IMR-90 (cell line): Measurements from ENCODE around the gene ACP2. TPM values are rescaled to one million over a fixed set of nuclear protein-coding genes. Genes with fewer than 3 reads are reported as not detected.

Source experiments
- ATAC-seq: fragments of 200-7000 bp; cut with Tn5 transposase; 2 replicates; pipeline ENCODE4 v1.9.1; 2020; ENCODE audit warnings: low read depth, mild to moderate bottlenecking, moderate library complexity
- BruUV-seq: library from RNA; stranded (reverse); fragments of 400-500 nt; replicated peaks from 2 replicates; lab custom pipeline; 2021; lab: Mats Ljungman, UMichigan
- CTCF ChIA-PET: fragments of 300-600 bp; formaldehyde crosslinking; extraction: SDS; loops from one replicate; lab custom pipeline; 2021; ENCODE audit warnings: antibody characterized with exemption; lab: Yijun Ruan, JAX
- POLR2A ChIA-PET: fragments of 300-600 bp; sonication (Branson Sonifier 250); formaldehyde crosslinking; loops from one replicate; lab custom pipeline; 2022; ENCODE audit warnings: antibody characterized with exemption; ENCODE audit not compliant: unreplicated experiment; lab: Charles Lee
- DNase-seq: peaks from one replicate; pipeline ENCODE4 v3.0.0; 2013
- H2AFZ ChIP-seq: replicated peaks from 2 replicates; pipeline ENCODE3; 2013; ENCODE audit warnings: low read length, mild to moderate bottlenecking; ENCODE audit not compliant: poor library complexity
- H2AK5ac ChIP-seq: 2 replicates; pipeline ENCODE4 v1.6.1; 2013; ENCODE audit warnings: low read depth, low read length, inconsistent platforms
- H2AK9ac ChIP-seq: replicated peaks from 2 replicates; pipeline ENCODE3; 2013; ENCODE audit warnings: mild to moderate bottlenecking, low read depth, low read length, moderate library complexity; ENCODE audit not compliant: poor library complexity
- H2BK120ac ChIP-seq: 2 replicates; pipeline ENCODE4 v1.6.1; 2013; ENCODE audit warnings: low read depth, low read length, inconsistent platforms
- H2BK15ac ChIP-seq: 3 replicates; pipeline ENCODE4 v1.6.1; 2013; ENCODE audit warnings: low read depth, low read length, inconsistent platforms
- H2BK20ac ChIP-seq: 2 replicates; pipeline ENCODE4 v1.6.1; 2013; ENCODE audit warnings: low read depth, mild to moderate bottlenecking, inconsistent platforms, low read length, moderate library complexity
- H2BK5ac ChIP-seq: 2 replicates; pipeline ENCODE4 v1.6.1; 2013; ENCODE audit warnings: mild to moderate bottlenecking, low read depth, low read length, inconsistent platforms; ENCODE audit not compliant: poor library complexity, severe bottlenecking
- H3K14ac ChIP-seq: replicated peaks from 2 replicates; pipeline ENCODE4 v1.6.1; 2013; ENCODE audit warnings: low read depth, low read length, inconsistent platforms
- H3K18ac ChIP-seq: 2 replicates; pipeline ENCODE4 v1.6.1; 2013; ENCODE audit warnings: low read depth, low read length, control low read depth
- H3K23ac ChIP-seq: 2 replicates; pipeline ENCODE4 v1.6.1; 2013; ENCODE audit warnings: low read depth, low read length, inconsistent platforms
- H3K27ac ChIP-seq: 2 replicates; pipeline ENCODE4 v1.5.1; 2013; ENCODE audit warnings: mild to moderate bottlenecking, control low read depth, low read length; ENCODE audit not compliant: insufficient read depth
- H3K27me3 ChIP-seq: 2 replicates; pipeline ENCODE4 v1.6.1; 2013; ENCODE audit warnings: low read length; ENCODE audit not compliant: control insufficient read depth, insufficient read depth
- H3K36me3 ChIP-seq: 2 replicates; pipeline ENCODE4 v1.6.1; 2013; ENCODE audit warnings: low read length, mixed read lengths; ENCODE audit not compliant: control insufficient read depth, insufficient read depth
- H3K4ac ChIP-seq: 2 replicates; pipeline ENCODE4 v1.6.1; 2013; ENCODE audit warnings: low read depth, low read length, inconsistent platforms
- H3K4me1 ChIP-seq: 2 replicates; pipeline ENCODE4 v1.6.1; 2013; ENCODE audit warnings: low read length, mixed read lengths; ENCODE audit not compliant: control insufficient read depth, insufficient read depth
- H3K4me2 ChIP-seq: 2 replicates; pipeline ENCODE4 v1.6.1; 2013; ENCODE audit warnings: low read depth, mild to moderate bottlenecking, control low read depth, low read length, moderate library complexity
- H3K4me3 ChIP-seq: 2 replicates; pipeline ENCODE4 v1.5.1; 2013; ENCODE audit warnings: low read depth, mild to moderate bottlenecking, control low read depth, low read length, moderate library complexity; ENCODE audit not compliant: insufficient read depth
- H3K56ac ChIP-seq: 2 replicates; pipeline ENCODE4 v1.6.1; 2013; ENCODE audit warnings: low read length, inconsistent platforms; ENCODE audit not compliant: insufficient read depth; ENCODE audit errors: extremely low read depth
- H3K79me1 ChIP-seq, 2 experiments: 2 replicates each; pipeline ENCODE4 v1.6.1; 2013; ENCODE audit warnings: low read length in 2 of 2, inconsistent platforms in 1 of 2, low read depth in 1 of 2
- H3K9ac ChIP-seq: 2 replicates; pipeline ENCODE4 v1.6.1; 2013; ENCODE audit warnings: low read depth, low read length, control low read depth
- H3K9me1 ChIP-seq: 2 replicates; pipeline ENCODE4 v1.6.1; 2013; ENCODE audit warnings: low read length, inconsistent platforms; ENCODE audit not compliant: insufficient read depth
- H3K9me3 ChIP-seq: 2 replicates; pipeline ENCODE4 v1.6.1; 2013; ENCODE audit warnings: low read length; ENCODE audit not compliant: control insufficient read depth, insufficient read depth
- H4K20me1 ChIP-seq: 2 replicates; pipeline ENCODE4 v1.6.1; 2013; ENCODE audit warnings: low read length, inconsistent platforms; ENCODE audit not compliant: insufficient read depth
- H4K5ac ChIP-seq: 2 replicates; pipeline ENCODE4 v1.6.1; 2013; ENCODE audit warnings: mild to moderate bottlenecking, low read depth, low read length, control low read depth
- H4K8ac ChIP-seq, 2 experiments: 2 replicates each; pipeline ENCODE4 v1.6.1; 2013; ENCODE audit warnings: low read depth in 2 of 2, low read length in 2 of 2, control low read depth in 1 of 2, inconsistent platforms in 1 of 2
- H4K91ac ChIP-seq: 2 replicates; pipeline ENCODE4 v1.6.1; 2013; ENCODE audit warnings: low read depth, low read length, inconsistent platforms; ENCODE audit not compliant: insufficient read depth
- BHLHE40 ChIP-seq: fragments of 150-350 bp; IDR thresholded peaks from 2 replicates; pipeline ENCODE4 v1.6.1; 2016; ENCODE audit warnings: mild to moderate bottlenecking, low read depth, low read length
- CEBPB ChIP-seq: IDR thresholded peaks from 2 replicates; pipeline ENCODE4 v1.6.1; 2012; ENCODE audit warnings: low read depth, low read length, improper control_type of control experiment
- CHD1 ChIP-seq: IDR thresholded peaks from 2 replicates; pipeline ENCODE4 v1.6.1; 2012; ENCODE audit warnings: low read depth, low read length, improper control_type of control experiment
- FOS ChIP-seq: fragments of 150-350 bp; IDR thresholded peaks from 2 replicates; pipeline ENCODE4 v1.6.1; 2016; ENCODE audit warnings: low read depth, low read length
- MAFK ChIP-seq: IDR thresholded peaks from 2 replicates; pipeline ENCODE4 v1.6.1; 2012; ENCODE audit warnings: low read depth, low read length, improper control_type of control experiment
- MAZ ChIP-seq: IDR thresholded peaks from 2 replicates; pipeline ENCODE4 v1.6.1; 2012; ENCODE audit warnings: low read depth, mild to moderate bottlenecking, low read length, improper control_type of control experiment, moderate library complexity, borderline replicate concordance
- MXI1 ChIP-seq: IDR thresholded peaks from 2 replicates; pipeline ENCODE4 v1.6.1; 2012; ENCODE audit warnings: low read depth, mild to moderate bottlenecking, low read length, moderate library complexity, borderline replicate concordance
- NFE2L2 ChIP-seq: fragments of 150-350 bp; IDR thresholded peaks from 2 replicates; pipeline ENCODE4 v1.6.1; 2016; ENCODE audit warnings: low read depth, mild to moderate bottlenecking, low read length
- RAD21 ChIP-seq: IDR thresholded peaks from 2 replicates; pipeline ENCODE4 v1.6.1; 2012; ENCODE audit warnings: low read length, improper control_type of control experiment
- RFX5 ChIP-seq: IDR thresholded peaks from 2 replicates; pipeline ENCODE4 v1.8.0; 2012; ENCODE audit warnings: low read depth, mild to moderate bottlenecking, low read length, moderate library complexity
- SMC3 ChIP-seq: fragments of 150-350 bp; IDR thresholded peaks from 2 replicates; pipeline ENCODE4 v1.6.1; 2016; ENCODE audit warnings: low read depth, mild to moderate bottlenecking, antibody characterized with exemption, low read length, moderate library complexity
- WGBS, 2 experiments: methylation state at CpG; one replicate each; pipeline versions ENCODE4 v1.1.5 to v1.1.7; 2013; ENCODE audit warnings: missing lambda C conversion rate in 2 of 2; ENCODE audit not compliant: insufficient read length in 1 of 2; ENCODE audit errors: extremely low coverage in 2 of 2; 5-methylcytosine and 5-hydroxymethylcytosine counted together
- dilution Hi-C: fragments of 300-500 bp; cut with HindIII; formaldehyde crosslinking; loops from one replicate; pipeline ENCODE4 v1.14.3; 2018; ENCODE audit warnings: low sequenced_read_pairs; ENCODE audit not compliant: unreplicated experiment
- in situ Hi-C: fragments of 300-500 bp; cut with MboI; formaldehyde crosslinking; loops from 3 replicates; pipeline ENCODE4 v1.14.3; 2019; ENCODE audit warnings: low sequenced_read_pairs, inconsistent platforms, mixed read lengths
- intact Hi-C: fragments of 100-400 bp; cut with micrococcal nuclease; formaldehyde crosslinking; loops from 2 replicates; pipeline ENCODE4 v1.10.0; 2022
- polyA plus RNA-seq, 3 experiments: library from polyadenylated mRNA; depleted of rRNA; stranded (reverse); fragments of >200 nt; gene quantifications; 2 replicates each; pipeline ENCODE4 v1.2.3, GENCODE V29; 2012; ENCODE audit warnings: low replicate concordance in 1 of 3
- total RNA-seq: library from RNA; depleted of rRNA; stranded (reverse); fragments of >200 nt; gene quantifications from 2 replicates; pipeline ENCODE4 v1.2.3, GENCODE V29; 2012
- TF ChIP-seq, protein P1 (sequence below): conservative IDR thresholded peaks from 2 replicates; pipeline ENCODE4 v1.5.1; 2012; ENCODE audit warnings: mild to moderate bottlenecking, low read depth, low read length, improper control_type of control experiment
- TF ChIP-seq, protein P2 (sequence below): fragments of 150-350 bp; IDR thresholded peaks from 2 replicates; pipeline ENCODE4 v1.6.1; 2016; ENCODE audit warnings: low read depth, mild to moderate bottlenecking, low read length, moderate library complexity, borderline replicate concordance

Gene ACP2
- total and polyA plus RNA-seq, 2 of the 4 experiments (the other 2 are of a cell fraction) = 17.7 to 23.6 TPM

DNA sequence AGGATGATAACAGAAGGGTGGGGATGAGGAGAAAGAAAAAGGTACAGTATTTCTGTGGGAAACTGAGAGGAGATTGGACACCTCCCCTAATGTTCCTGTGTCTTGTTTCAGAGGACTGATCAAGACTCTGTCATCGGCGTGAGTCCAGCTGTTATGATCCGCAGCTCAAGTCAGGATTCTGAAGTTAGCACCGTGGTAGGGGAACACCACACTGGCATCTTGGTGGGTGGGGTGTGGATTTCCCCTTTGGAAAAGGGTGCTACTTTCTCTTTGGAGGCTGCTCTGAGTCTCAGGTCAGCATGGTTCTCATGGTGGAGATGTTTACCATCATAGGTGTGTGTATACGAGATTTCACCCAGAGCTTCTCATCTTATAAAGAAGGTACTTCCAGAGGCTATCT lies 46.8 kb upstream of the ACP2 start (continued):
- TF ChIP-seq MXI1 (no peak), CHD1 (no peak), BHLHE40 (no peak), SMC3 (no peak), CEBPB (no peak), MAFK (no peak)

DNA sequence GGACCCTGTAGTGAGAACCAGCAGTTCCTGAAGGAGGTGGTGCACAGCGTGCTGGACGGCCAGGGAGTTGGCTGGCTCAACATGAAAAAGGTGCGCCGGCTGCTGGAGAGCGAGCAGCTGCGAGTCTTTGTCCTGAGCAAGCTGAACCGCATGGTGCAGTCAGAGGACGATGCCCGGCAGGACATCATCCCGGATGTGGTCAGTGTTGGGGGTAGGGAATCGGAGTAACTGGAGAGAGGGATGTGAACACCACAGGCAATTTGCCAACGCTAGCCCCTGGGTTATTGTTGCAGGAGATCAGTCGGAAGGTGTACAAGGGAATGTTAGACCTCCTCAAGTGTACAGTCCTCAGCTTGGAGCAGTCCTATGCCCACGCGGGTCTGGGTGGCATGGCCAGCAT lies 41.2 kb upstream of the ACP2 start:
- POLR2A ChIA-PET = no interaction called here
- no peak overlapping the region for H4K8ac ChIP-seq

More for the DNA sequence above, 41.2 kb upstream of the ACP2 start:
- Histone ChIP-seq H2BK15ac (no peak overlapping the region), H3K4me1 (no peaks in the 10 kb centered on the region), H3K23ac (no peak overlapping the region), H3K27me3 (no peaks in the 10 kb centered on the region), H3K14ac (no peak overlapping the region), H3K9ac (no peak overlapping the region), H4K5ac (no peak overlapping the region), H3K18ac (no peak overlapping the region), H2BK20ac (no peak overlapping the region), H3K4ac (no peak overlapping the region), H4K91ac (no peak overlapping the region), H3K9me3 (no peaks in the 10 kb centered on the region), H3K4me3 (no peak overlapping the region), H2BK120ac (no peak overlapping the region), H3K56ac (no peak overlapping the region), H3K27ac (no peak overlapping the region), H3K36me3 (peaks cover 72% of the 10 kb centered on the region), H3K9me1 (peaks cover 11% of the 10 kb centered on the region; the same call in 1 of the 2 replicates), H2AK5ac (no peak overlapping the region), H3K79me1 (no peaks in the 10 kb centered on the region), H2AK9ac (no peak overlapping the region), H2AFZ (no peak overlapping the region), H4K20me1 (no peaks in the 10 kb centered on the region), H2BK5ac (no peak overlapping the region), H3K4me2 (no peak overlapping the region)
- CTCF ChIA-PET = no interaction called here
- TF ChIP-seq FOS (no peak), MAZ (no peak), RFX5 (no peak), RAD21 (no peak), NFE2L2 (no peak), CEBPB (no peak), MAFK (no peak)
- TF ChIP-seq, protein P1, sequence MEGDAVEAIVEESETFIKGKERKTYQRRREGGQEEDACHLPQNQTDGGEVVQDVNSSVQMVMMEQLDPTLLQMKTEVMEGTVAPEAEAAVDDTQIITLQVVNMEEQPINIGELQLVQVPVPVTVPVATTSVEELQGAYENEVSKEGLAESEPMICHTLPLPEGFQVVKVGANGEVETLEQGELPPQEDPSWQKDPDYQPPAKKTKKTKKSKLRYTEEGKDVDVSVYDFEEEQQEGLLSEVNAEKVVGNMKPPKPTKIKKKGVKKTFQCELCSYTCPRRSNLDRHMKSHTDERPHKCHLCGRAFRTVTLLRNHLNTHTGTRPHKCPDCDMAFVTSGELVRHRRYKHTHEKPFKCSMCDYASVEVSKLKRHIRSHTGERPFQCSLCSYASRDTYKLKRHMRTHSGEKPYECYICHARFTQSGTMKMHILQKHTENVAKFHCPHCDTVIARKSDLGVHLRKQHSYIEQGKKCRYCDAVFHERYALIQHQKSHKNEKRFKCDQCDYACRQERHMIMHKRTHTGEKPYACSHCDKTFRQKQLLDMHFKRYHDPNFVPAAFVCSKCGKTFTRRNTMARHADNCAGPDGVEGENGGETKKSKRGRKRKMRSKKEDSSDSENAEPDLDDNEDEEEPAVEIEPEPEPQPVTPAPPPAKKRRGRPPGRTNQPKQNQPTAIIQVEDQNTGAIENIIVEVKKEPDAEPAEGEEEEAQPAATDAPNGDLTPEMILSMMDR = no peak
- TF ChIP-seq, protein P2, sequence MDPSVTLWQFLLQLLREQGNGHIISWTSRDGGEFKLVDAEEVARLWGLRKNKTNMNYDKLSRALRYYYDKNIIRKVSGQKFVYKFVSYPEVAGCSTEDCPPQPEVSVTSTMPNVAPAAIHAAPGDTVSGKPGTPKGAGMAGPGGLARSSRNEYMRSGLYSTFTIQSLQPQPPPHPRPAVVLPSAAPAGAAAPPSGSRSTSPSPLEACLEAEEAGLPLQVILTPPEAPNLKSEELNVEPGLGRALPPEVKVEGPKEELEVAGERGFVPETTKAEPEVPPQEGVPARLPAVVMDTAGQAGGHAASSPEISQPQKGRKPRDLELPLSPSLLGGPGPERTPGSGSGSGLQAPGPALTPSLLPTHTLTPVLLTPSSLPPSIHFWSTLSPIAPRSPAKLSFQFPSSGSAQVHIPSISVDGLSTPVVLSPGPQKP = no peak
- ATAC-seq = no peak
- no TSS peak for BruUV-seq
- intact Hi-C loops = no loop called here
- dilution Hi-C loops = no loop called here
- in situ Hi-C loops = no loop called here
- DNase-seq = no peak
- 100% methylated on average over 7 of the region's 15 CpGs; no CpG with 5 or more reads in 1 of the 2 experiments for WGBS, 2 experiments
